HL-60/S4 (cell line): ENCODE results near the gene SLC16A3.

ENCODE experiments used
- in situ Hi-C: fragments of 300-500 bp; cut with MboI; formaldehyde crosslinking; loops from 2 replicates; pipeline ENCODE4 v1.14.3; 2022; ENCODE audit warnings: low sequenced_read_pairs

SLC16A3 gene

GRCh38 chr17:82221341-82221902, 7.4 kb upstream of the SLC16A3 start:
- in situ Hi-C loops, result no loop called here

- in situ Hi-C loops, result no loop called here
These were observed 6.0 kb upstream of the SLC16A3 start for GRCh38 chr17:82222816-82223215.

- in situ Hi-C loops, result no loop called here
These were observed 5.3 kb upstream of the SLC16A3 start for GRCh38 chr17:82223517-82223916.

GRCh38 chr17:82224666-82225065, 4.2 kb upstream of the SLC16A3 start:
- in situ Hi-C loops, result no loop called here

- in situ Hi-C loops, result no loop called here
These were observed 3.3 kb upstream of the SLC16A3 start for GRCh38 chr17:82225368-82226029.

GRCh38 chr17:82226146-82226808, 2.6 kb upstream of the SLC16A3 start:
- in situ Hi-C loops, result no loop called here

- in situ Hi-C loops, result no loop called here
These were observed 1.8 kb upstream of the SLC16A3 start for GRCh38 chr17:82226809-82227628.

- in situ Hi-C loops, result no loop called here
These were observed 1.1 kb upstream of the SLC16A3 start for GRCh38 chr17:82227629-82228277.

- in situ Hi-C loops, result no loop called here
These were observed 482 bp upstream of the SLC16A3 start for GRCh38 chr17:82228278-82228841.

GRCh38 chr17:82229698-82230608, 1.1 kb downstream of the SLC16A3 start:
- in situ Hi-C loops, result no loop called here

GRCh38 chr17:82230609-82231311, 1.9 kb downstream of the SLC16A3 start:
- in situ Hi-C loops, result no loop called here

GRCh38 chr17:82231312-82231561, 2.4 kb downstream of the SLC16A3 start:
- in situ Hi-C loops, result no loop called here

GRCh38 chr17:82231562-82232321, 2.9 kb downstream of the SLC16A3 start:
- in situ Hi-C loops, result no loop called here

GRCh38 chr17:82232322-82232820, 3.5 kb downstream of the SLC16A3 start:
- in situ Hi-C loops, result no loop called here

GRCh38 chr17:82232876-82233785, 4.3 kb downstream of the SLC16A3 start:
- in situ Hi-C loops, result no loop called here

- in situ Hi-C loops, result no loop called here
These were observed 5.6 kb downstream of the SLC16A3 start for GRCh38 chr17:82234211-82235055.
